Measurements from ENCODE around the gene PEAK1. TPM values are rescaled to one million over a fixed set of nuclear protein-coding genes. Genes with fewer than 3 reads are reported as not detected.

Gene PEAK1
- total and polyA plus RNA-seq, 2 experiments from 2014 or later: 7.8 to 34.1 TPM

DNA sequence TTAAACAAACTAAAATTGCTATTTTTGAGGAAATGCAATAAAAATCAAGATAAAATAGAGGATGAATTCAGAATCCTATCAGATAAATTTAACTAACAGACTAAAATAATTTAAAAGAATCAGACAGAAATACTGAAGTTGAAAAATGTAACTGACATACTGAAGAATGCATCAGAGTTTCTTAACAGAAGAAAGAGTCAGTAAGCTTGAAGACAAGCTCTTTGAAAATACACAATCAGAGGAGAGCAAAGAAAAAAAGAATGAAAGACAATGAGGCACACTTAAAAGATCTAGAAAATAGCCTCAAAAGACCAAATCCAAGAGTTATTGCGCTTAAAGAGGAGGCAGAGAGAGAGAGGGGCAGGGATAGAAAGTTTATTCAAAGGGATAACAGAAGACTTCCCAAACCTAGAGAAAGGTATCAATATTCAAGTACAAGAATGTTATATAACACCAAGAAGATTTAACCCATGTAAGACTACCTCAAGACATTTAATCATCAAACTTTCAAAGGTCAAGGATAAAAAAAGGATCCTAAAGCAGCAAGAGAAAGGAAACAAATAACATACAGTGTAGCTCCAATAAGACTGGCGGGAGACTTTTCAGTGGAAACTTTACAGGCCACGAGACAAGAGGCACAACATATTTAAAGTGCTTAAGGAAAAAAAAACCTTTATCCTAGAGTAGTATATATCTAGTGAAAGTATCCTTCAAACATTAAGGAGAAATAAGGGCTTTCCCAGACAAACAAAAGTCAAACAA, 24.7 kb downstream of the PEAK1 start:
- no peak for DNase-seq (ENCODE audit: low spot score)
- Histone ChIP-seq H3K9me2 (ENCODE audit: insufficient read depth) (no peaks in the 10 kb centered on the region), H3K4me1 (ENCODE audit: insufficient read depth) (no peaks in the 10 kb centered on the region), H4K20me1 (replicated peaks; ENCODE audit: insufficient read depth) (peaks cover 10% of the 10 kb centered on the region), H3K27me3 (ENCODE audit: insufficient read depth) (no peaks in the 10 kb centered on the region), H2AFZ (no peak overlapping the region), H3K4me2 (no peak overlapping the region), H3K36me3 (ENCODE audit: insufficient read depth) (peaks cover 4% of the 10 kb centered on the region; the same call in 1 of the 2 replicates), H3K27ac (ENCODE audit: low read depth) (no peak overlapping the region), H3F3A (replicated peaks; ENCODE audit: low read depth) (no peaks in the 10 kb centered on the region), H3K79me2 (replicated peaks; ENCODE audit: insufficient read depth) (peaks cover 100% of the 10 kb centered on the region), H3K4me3 (no peak overlapping the region)
- Mint-ChIP-seq H3K27me3 (ENCODE audit: insufficient read depth, low read depth, poor library complexity) (peaks cover 2% of the 10 kb centered on the region), H3K27ac (no peak overlapping the region), H3K36me3 (ENCODE audit: low read depth) (peaks cover 34% of the 10 kb centered on the region; the same call in 2 of the 3 replicates), H3K4me1 (peaks cover 5% of the 10 kb centered on the region; the same call in 2 of the 3 replicates), H3K4me3 (no peak overlapping the region), H3K9me3 (peaks cover 38% of the 10 kb centered on the region)
- no peak for ATAC-seq
- no peak for TF ChIP-seq ZNF114 (CRISPR knock-in tag; IDR thresholded peaks at IDR 0.05)
- no peak for TF ChIP-seq POLR2AphosphoS5 (IDR thresholded peaks at IDR 0.05; ENCODE audit: low read depth)
- TF ChIP-seq NANOG (IDR thresholded peaks at IDR 0.05; ENCODE audit: borderline replicate concordance): no peak
- TF ChIP-seq CREB1 (CRISPR knock-in tag; IDR thresholded peaks at IDR 0.05; ENCODE audit: low read depth): no peak
- no peak for TF ChIP-seq ZNF331 (CRISPR knock-in tag; IDR thresholded peaks at IDR 0.05; ENCODE audit: low read depth)
- no peak for TF ChIP-seq EZH2 (IDR thresholded peaks at IDR 0.05; ENCODE audit: low read depth, unreplicated experiment)

- DNase-seq (ENCODE audit: low spot score) (no peak), ATAC-seq (no peak; the same call in 2 of the 3 replicates)
- peaks cover 10% of the 10 kb centered on the region for H4K20me1 ChIP-seq (replicated peaks; ENCODE audit: insufficient read depth)
- TF ChIP-seq NANOG (IDR thresholded peaks at IDR 0.05; ENCODE audit: borderline replicate concordance): no peak
- TF ChIP-seq, protein P1, sequence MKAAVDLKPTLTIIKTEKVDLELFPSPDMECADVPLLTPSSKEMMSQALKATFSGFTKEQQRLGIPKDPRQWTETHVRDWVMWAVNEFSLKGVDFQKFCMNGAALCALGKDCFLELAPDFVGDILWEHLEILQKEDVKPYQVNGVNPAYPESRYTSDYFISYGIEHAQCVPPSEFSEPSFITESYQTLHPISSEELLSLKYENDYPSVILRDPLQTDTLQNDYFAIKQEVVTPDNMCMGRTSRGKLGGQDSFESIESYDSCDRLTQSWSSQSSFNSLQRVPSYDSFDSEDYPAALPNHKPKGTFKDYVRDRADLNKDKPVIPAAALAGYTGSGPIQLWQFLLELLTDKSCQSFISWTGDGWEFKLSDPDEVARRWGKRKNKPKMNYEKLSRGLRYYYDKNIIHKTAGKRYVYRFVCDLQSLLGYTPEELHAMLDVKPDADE (IDR thresholded peaks at IDR 0.05): no peak
- TF ChIP-seq CREB1 (CRISPR knock-in tag; IDR thresholded peaks at IDR 0.05; ENCODE audit: low read depth): no peak
- TF ChIP-seq POLR2AphosphoS5 (IDR thresholded peaks at IDR 0.05; ENCODE audit: low read depth): no peak
- TF ChIP-seq STAT1 (IDR thresholded peaks at IDR 0.05; ENCODE audit: unreplicated experiment): no peak
- no peak for TF ChIP-seq ZNF114 (CRISPR knock-in tag; IDR thresholded peaks at IDR 0.05)
- TF ChIP-seq EZH2phosphoT487 (IDR thresholded peaks at IDR 0.05; ENCODE audit: unreplicated experiment): no peak
- TF ChIP-seq JUNB (IDR thresholded peaks at IDR 0.05; ENCODE audit: unreplicated experiment): no peak
- TF ChIP-seq EZH2 (IDR thresholded peaks at IDR 0.05; ENCODE audit: low read depth, unreplicated experiment): no peak
- no peak for TF ChIP-seq ZNF331 (CRISPR knock-in tag; IDR thresholded peaks at IDR 0.05; ENCODE audit: low read depth)
- TF ChIP-seq, protein P2, sequence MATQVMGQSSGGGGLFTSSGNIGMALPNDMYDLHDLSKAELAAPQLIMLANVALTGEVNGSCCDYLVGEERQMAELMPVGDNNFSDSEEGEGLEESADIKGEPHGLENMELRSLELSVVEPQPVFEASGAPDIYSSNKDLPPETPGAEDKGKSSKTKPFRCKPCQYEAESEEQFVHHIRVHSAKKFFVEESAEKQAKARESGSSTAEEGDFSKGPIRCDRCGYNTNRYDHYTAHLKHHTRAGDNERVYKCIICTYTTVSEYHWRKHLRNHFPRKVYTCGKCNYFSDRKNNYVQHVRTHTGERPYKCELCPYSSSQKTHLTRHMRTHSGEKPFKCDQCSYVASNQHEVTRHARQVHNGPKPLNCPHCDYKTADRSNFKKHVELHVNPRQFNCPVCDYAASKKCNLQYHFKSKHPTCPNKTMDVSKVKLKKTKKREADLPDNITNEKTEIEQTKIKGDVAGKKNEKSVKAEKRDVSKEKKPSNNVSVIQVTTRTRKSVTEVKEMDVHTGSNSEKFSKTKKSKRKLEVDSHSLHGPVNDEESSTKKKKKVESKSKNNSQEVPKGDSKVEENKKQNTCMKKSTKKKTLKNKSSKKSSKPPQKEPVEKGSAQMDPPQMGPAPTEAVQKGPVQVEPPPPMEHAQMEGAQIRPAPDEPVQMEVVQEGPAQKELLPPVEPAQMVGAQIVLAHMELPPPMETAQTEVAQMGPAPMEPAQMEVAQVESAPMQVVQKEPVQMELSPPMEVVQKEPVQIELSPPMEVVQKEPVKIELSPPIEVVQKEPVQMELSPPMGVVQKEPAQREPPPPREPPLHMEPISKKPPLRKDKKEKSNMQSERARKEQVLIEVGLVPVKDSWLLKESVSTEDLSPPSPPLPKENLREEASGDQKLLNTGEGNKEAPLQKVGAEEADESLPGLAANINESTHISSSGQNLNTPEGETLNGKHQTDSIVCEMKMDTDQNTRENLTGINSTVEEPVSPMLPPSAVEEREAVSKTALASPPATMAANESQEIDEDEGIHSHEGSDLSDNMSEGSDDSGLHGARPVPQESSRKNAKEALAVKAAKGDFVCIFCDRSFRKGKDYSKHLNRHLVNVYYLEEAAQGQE (IDR thresholded peaks at IDR 0.05; ENCODE audit: unreplicated experiment): no peak
Measured at GRCh38 chr15:77393471-77393840, 26.4 kb downstream of the PEAK1 start.

More at GRCh38 chr15:77393471-77393840, 26.4 kb downstream of the PEAK1 start:
- Histone ChIP-seq H3K4me3 (no peak overlapping the region), H3K4me1 (ENCODE audit: insufficient read depth) (no peaks in the 10 kb centered on the region), H3F3A (replicated peaks; ENCODE audit: low read depth) (no peaks in the 10 kb centered on the region), H3K9me2 (ENCODE audit: insufficient read depth) (no peaks in the 10 kb centered on the region), H2AFZ (no peak overlapping the region), H3K27me3 (ENCODE audit: insufficient read depth) (no peaks in the 10 kb centered on the region), H3K36me3 (ENCODE audit: insufficient read depth) (peaks cover 2% of the 10 kb centered on the region; the same call in 1 of the 2 replicates), H3K79me2 (replicated peaks; ENCODE audit: insufficient read depth) (peaks cover 98% of the 10 kb centered on the region), H3K27ac (ENCODE audit: low read depth) (no peak overlapping the region), H3K4me2 (no peak overlapping the region)
- Mint-ChIP-seq H3K4me1 (peaks cover 5% of the 10 kb centered on the region; the same call in 2 of the 3 replicates), H3K9me3 (peaks cover 20% of the 10 kb centered on the region), H3K27me3 (ENCODE audit: insufficient read depth, low read depth, poor library complexity) (peaks cover 2% of the 10 kb centered on the region), H3K27ac (no peak overlapping the region), H3K4me3 (no peak overlapping the region), H3K36me3 (ENCODE audit: low read depth) (peaks cover 18% of the 10 kb centered on the region; the same call in 2 of the 3 replicates)
